D721Med (cell line): ENCODE data around the gene UBQLN2.

Experiments
- DNase-seq: peaks from one replicate; pipeline ENCODE4 v3.0.0; 2011; ENCODE audit warnings: low spot score; ENCODE audit not compliant: insufficient read length
- FAIRE-seq: peaks from 2 replicates; lab custom pipeline; 2011; peaks lifted over from hg19 to GRCh38; lab: Jason Lieb, UNC
- CTCF ChIP-seq: IDR thresholded peaks from 2 replicates; pipeline ENCODE4 v1.5.1; 2012; ENCODE audit warnings: mild to moderate bottlenecking, control low read depth; ENCODE audit not compliant: insufficient read depth; ENCODE audit errors: missing control alignments

The UBQLN2 gene

GRCh38 chrX:56564164-56564885 lies 898 bp downstream of the UBQLN2 start:
- TF ChIP-seq CTCF: no peak
- FAIRE-seq (no peak), DNase-seq (no peak)

DNA sequence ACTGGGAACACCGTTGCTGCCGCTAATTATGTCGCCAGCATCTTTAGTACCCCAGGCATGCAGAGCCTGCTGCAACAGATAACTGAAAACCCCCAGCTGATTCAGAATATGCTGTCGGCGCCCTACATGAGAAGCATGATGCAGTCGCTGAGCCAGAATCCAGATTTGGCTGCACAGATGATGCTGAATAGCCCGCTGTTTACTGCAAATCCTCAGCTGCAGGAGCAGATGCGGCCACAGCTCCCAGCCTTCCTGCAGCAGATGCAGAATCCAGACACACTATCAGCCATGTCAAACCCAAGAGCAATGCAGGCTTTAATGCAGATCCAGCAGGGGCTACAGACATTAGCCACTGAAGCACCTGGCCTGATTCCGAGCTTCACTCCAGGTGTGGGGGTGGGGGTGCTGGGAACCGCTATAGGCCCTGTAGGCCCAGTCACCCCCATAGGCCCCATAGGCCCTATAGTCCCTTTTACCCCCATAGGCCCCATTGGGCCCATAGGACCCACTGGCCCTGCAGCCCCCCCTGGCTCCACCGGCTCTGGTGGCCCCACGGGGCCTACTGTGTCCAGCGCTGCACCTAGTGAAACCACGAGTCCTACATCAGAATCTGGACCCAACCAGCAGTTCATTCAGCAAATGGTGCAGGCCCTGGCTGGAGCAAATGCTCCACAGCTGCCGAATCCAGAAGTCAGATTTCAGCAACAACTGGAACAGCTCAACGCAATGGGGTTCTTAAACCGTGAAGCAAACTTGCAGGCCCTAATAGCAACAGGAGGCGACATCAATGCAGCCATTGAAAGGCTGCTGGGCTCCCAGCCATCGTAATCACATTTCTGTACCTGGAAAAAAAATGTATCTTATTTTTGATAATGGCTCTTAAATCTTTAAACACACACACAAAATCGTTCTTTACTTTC lies 1.8 kb downstream of the UBQLN2 start:
- FAIRE-seq (no peak), DNase-seq (no peak)
- TF ChIP-seq CTCF: no peak

- no peak for TF ChIP-seq CTCF
- DNase-seq: no peak
- FAIRE-seq: no peak
These were observed 6.1 kb downstream of the UBQLN2 start for GRCh38 chrX:56569378-56570057.

GRCh38 chrX:56572975-56573374 lies 9.5 kb downstream of the UBQLN2 start:
- no peak for DNase-seq
- no peak for FAIRE-seq
- no peak for TF ChIP-seq CTCF

GRCh38 chrX:56574861-56575260 lies 11.4 kb downstream of the UBQLN2 start:
- TF ChIP-seq CTCF: no peak
- DNase-seq (no peak), FAIRE-seq (no peak)

DNA sequence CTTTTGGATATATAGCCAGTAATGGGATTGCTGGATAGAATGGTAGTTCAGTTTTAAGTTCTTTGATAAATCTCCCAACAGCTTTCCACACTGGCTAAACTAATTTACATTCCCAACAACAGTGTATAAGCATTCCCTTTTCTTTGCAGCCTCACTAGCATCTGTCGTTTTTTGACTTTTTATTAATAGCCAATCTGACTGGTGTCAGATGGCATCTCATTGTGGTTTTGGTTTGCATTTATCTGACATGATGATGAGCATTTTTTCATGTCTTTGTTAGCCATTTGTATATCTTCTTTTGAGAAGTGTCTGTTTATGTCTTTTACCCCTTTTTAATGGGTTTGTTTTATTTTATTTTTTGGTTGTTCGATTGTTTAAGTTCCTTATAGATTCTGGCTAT lies 13.3 kb downstream of the UBQLN2 start:
- TF ChIP-seq CTCF: no peak
- FAIRE-seq: no peak
- DNase-seq: no peak
